GM19452 (cell line): Measurements from ENCODE around the gene POU2AF1.
"Not testable (repeated sequence)": the region's sequence is repeated elsewhere in the genome, so short reads cannot be mapped to it uniquely, and the experiment has no call there.

Experiments
- ATAC-seq: cut with Tn5 transposase; IDR thresholded peaks from one replicate; pipeline ENCODE4 v1.9.1; 2021; ENCODE audit not compliant: unreplicated experiment

POU2AF1 gene

GRCh38 chr11:111322534-111322933, 56.5 kb downstream of the POU2AF1 start:
- no peak for ATAC-seq

- no peak for ATAC-seq
These were observed 58.1 kb downstream of the POU2AF1 start for GRCh38 chr11:111320728-111321568.

GRCh38 chr11:111320199-111320598, 58.9 kb downstream of the POU2AF1 start:
- not testable (repeated sequence) for ATAC-seq

- no peak for ATAC-seq
These were observed 59.8 kb downstream of the POU2AF1 start for GRCh38 chr11:111319296-111319695.

GRCh38 chr11:111312076-111312475, 67.0 kb downstream of the POU2AF1 start:
- ATAC-seq: no peak

GRCh38 chr11:111310723-111311122, 68.4 kb downstream of the POU2AF1 start:
- no peak for ATAC-seq

- no peak for ATAC-seq
These were observed 69.0 kb downstream of the POU2AF1 start for GRCh38 chr11:111310088-111310487.

- ATAC-seq: no peak
These were observed 69.7 kb downstream of the POU2AF1 start for GRCh38 chr11:111309215-111309915.

GRCh38 chr11:111308140-111308539, 70.9 kb downstream of the POU2AF1 start:
- ATAC-seq: no peak

GRCh38 chr11:111307472-111308108, 71.5 kb downstream of the POU2AF1 start:
- no peak for ATAC-seq

GRCh38 chr11:111306321-111306720, 72.8 kb downstream of the POU2AF1 start:
- ATAC-seq: no peak

- ATAC-seq: no peak
These were observed 73.2 kb downstream of the POU2AF1 start for GRCh38 chr11:111305876-111306275.

GRCh38 chr11:111305162-111305802, 73.8 kb downstream of the POU2AF1 start:
- no peak for ATAC-seq

GRCh38 chr11:111303461-111303860, 75.6 kb downstream of the POU2AF1 start:
- ATAC-seq: no peak

- ATAC-seq: no peak
These were observed 76.8 kb downstream of the POU2AF1 start for GRCh38 chr11:111302298-111302697.
